ENCODE results near the gene AKR1B1. TPM values are rescaled to one million over a fixed set of nuclear protein-coding genes. Genes with fewer than 3 reads are reported as not detected.

AKR1B1 gene
- total and polyA plus RNA-seq, 2 donors (not counting 3 experiments of a cell fraction or from before 2014, with no cell fraction given) = 159 to 193 TPM

GRCh38 chr7:134405299-134405698 lies 53.6 kb downstream of the AKR1B1 start:
- BruUV-seq (replicated peaks) = no TSS peak
- no peak overlapping the region for H3K4me3 ChIP-seq (replicated peaks in 1 of 3; ENCODE audit: insufficient read depth in 1 of 3, low read depth in 1 of 3, low read length in 3 of 3)
- no peaks in the 10 kb centered on the region for H3K36me3 ChIP-seq (ENCODE audit: control insufficient read depth in 2 of 2, extremely low read depth in 1 of 2, insufficient read depth in 2 of 2, low read length in 2 of 2)
- intact Hi-C loops (cut with micrococcal nuclease) (no loop called here), dilution Hi-C loops (cut with MboI; ENCODE audit: extremely low pct_ligation_motif_present, low sequenced_read_pairs) (no loop called here)
- H3K9me1 ChIP-seq (replicated peaks; ENCODE audit: control insufficient read depth, extremely low read depth, insufficient read depth, low read length) = no peaks in the 10 kb centered on the region
- no peak overlapping the region for H3K9ac ChIP-seq (replicated peaks; ENCODE audit: extremely low read depth, insufficient read depth, low read length)
- DNase-seq (ENCODE audit: low read depth, low spot score) (no peak), FAIRE-seq (no peak)
- H3K4me2 ChIP-seq (ENCODE audit: insufficient read depth, low read length) = no peak overlapping the region
- H3K9me3 ChIP-seq (replicated peaks; ENCODE audit: control insufficient read depth, insufficient read depth, low read length) = no peaks in the 10 kb centered on the region
- H4K20me1 ChIP-seq (replicated peaks; ENCODE audit: control insufficient read depth, extremely low read depth, insufficient read depth, low read length) = no peaks in the 10 kb centered on the region
- POLR2A ChIA-PET = no interaction called here
- no peak overlapping the region for H2AFZ ChIP-seq (ENCODE audit: low read depth, low read length)
- H3K4me1 ChIP-seq (ENCODE audit: control insufficient read depth, extremely low read depth, insufficient read depth, low read length) = no peaks in the 10 kb centered on the region
- CTCF ChIA-PET = no interaction called here
- TF ChIP-seq GATA2 (IDR thresholded peaks at IDR 0.05; ENCODE audit: insufficient read depth, insufficient read length, low read depth, low read length) = no peak
- no peak for TF ChIP-seq MYC (IDR thresholded peaks at IDR 0.05; ENCODE audit: low read depth, low read length)
- no peak for TF ChIP-seq JUN (IDR thresholded peaks at IDR 0.05; ENCODE audit: borderline replicate concordance, insufficient read depth, insufficient read length, low read depth)
- no peak for TF ChIP-seq MAX (IDR thresholded peaks at IDR 0.05; ENCODE audit: insufficient read depth, insufficient read length)
- no peak for TF ChIP-seq EZH2 (IDR thresholded peaks at IDR 0.05; ENCODE audit: borderline replicate concordance, low read depth, low read length, severe bottlenecking)
- TF ChIP-seq POLR2A (IDR thresholded peaks at IDR 0.05; ENCODE audit: low read depth, low read length) = no peak
- no peak for TF ChIP-seq POLR2AphosphoS5 (IDR thresholded peaks at IDR 0.05; ENCODE audit: insufficient read depth, low read depth, low read length)
- TF ChIP-seq FOS (IDR thresholded peaks at IDR 0.05; ENCODE audit: borderline replicate concordance, insufficient read depth, low read length) = no peak
- no peak for TF ChIP-seq CTCF (IDR thresholded peaks at IDR 0.05; ENCODE audit: extremely low read depth in 1 of 2, insufficient read depth in 1 of 2, low read depth in 1 of 2, low read length in 2 of 2)
- peaks cover 11 to 22% of the 10 kb centered on the region in 2 experiments for H3K27me3 ChIP-seq (ENCODE audit: control insufficient read depth in 2 of 2, insufficient read depth in 2 of 2, low read length in 2 of 2)
- no peak overlapping the region for H3K27ac ChIP-seq (ENCODE audit: insufficient read depth, low read depth, low read length)
- no peaks in the 10 kb centered on the region for H3K79me2 ChIP-seq (ENCODE audit: control insufficient read depth, insufficient read depth, low read length)

Measured in endothelial cell of umbilical vein (primary cell).